Endothelial cell (in vitro differentiated cells): ENCODE measurements around the gene FGF11. TPM values are rescaled to one million over a fixed set of nuclear protein-coding genes. Genes with fewer than 3 reads are reported as not detected.
A peak's percentile ranks its signal among the peaks of the same experiment; 100 is the strongest.

Experiments
- DNase-seq: peaks from one replicate; pipeline ENCODE4 v3.0.0; 2021; ENCODE audit warnings: low spot score
- H3K27ac Mint-ChIP-seq: one replicate; pipeline ENCODE4 v1.8.0; 2021; ENCODE audit warnings: mixed read lengths, inconsistent platforms; ENCODE audit not compliant: unreplicated experiment
- H3K27me3 Mint-ChIP-seq: one replicate; pipeline ENCODE4 v1.8.0; 2021; ENCODE audit warnings: mild to moderate bottlenecking, moderate library complexity, mixed read lengths, inconsistent platforms; ENCODE audit not compliant: unreplicated experiment
- H3K36me3 Mint-ChIP-seq: one replicate; pipeline ENCODE4 v1.8.0; 2021; ENCODE audit warnings: mild to moderate bottlenecking, low read depth, mixed read lengths, inconsistent platforms; ENCODE audit not compliant: unreplicated experiment
- H3K4me1 Mint-ChIP-seq: one replicate; pipeline ENCODE4 v1.8.0; 2021; ENCODE audit warnings: mild to moderate bottlenecking, mixed read lengths, inconsistent platforms; ENCODE audit not compliant: unreplicated experiment
- H3K4me3 Mint-ChIP-seq: one replicate; pipeline ENCODE4 v1.8.0; 2021; ENCODE audit warnings: mild to moderate bottlenecking, mixed read lengths, inconsistent platforms; ENCODE audit not compliant: unreplicated experiment
- H3K9me3 Mint-ChIP-seq: one replicate; pipeline ENCODE4 v1.8.0; 2021; ENCODE audit warnings: mixed read lengths, inconsistent platforms; ENCODE audit not compliant: unreplicated experiment
- total RNA-seq: library from RNA; stranded (reverse); fragmentation: NEBNext Ultra II Directional; extraction: Animal tissue kit (Norgen Biotek cat#: 25700); gene quantifications from one replicate; pipeline ENCODE4 v1.2.1, GENCODE V29; 2021; ENCODE audit not compliant: unreplicated experiment
- TF ChIP-seq, protein P1 (sequence below): fragments of 200-600 bp; sonication (generic); IDR thresholded peaks from one replicate; pipeline ENCODE4 v1.5.0; 2021; ENCODE audit warnings: antibody characterized with exemption; ENCODE audit not compliant: unreplicated experiment

The FGF11 gene
- total RNA-seq, 1 donor from 2014 or later, result 19.7 TPM

DNA sequence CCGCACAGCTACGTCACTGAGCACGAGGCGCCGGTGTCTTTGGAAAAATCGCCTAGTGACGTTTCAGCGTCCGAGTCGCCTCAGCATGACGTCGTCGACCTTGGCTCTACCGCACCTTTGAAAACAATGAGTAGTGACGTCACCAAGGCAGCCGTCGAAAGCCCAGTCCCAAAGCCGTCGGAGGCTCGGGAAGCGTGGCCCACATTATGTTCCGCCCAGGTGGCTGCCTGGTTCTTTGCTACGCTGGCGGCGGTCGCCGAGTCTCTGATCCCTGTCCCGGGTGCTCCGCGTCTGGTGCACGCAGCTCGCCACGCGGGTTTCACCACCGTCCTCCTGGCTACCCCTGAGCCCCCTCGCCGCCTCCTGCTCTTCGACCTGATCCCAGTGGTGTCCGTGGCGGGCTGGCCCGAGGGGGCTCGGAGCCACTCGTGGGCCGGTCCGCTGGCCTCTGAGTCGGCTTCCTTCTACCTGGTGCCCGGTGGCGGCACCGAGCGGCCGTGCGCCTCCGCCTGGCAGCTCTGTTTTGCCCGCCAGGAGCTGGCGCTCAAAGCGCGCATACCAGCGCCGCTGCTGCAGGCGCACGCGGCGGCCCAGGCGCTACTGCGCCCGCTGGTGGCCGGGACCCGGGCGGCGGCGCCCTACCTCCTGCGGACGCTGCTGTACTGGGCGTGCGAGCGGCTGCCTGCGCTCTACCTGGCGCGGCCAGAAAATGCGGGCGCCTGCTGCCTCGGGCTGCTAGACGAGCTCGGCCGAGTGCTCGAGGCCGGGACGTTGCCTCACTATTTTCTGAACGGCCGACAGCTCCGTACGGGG lies 2.5 kb upstream of the FGF11 start:
- H3K4me1 Mint-ChIP-seq, result peaks cover 30% of the 10 kb centered on the region
- peak; percentile 87 for DNase-seq
- peak overlapping the region; percentile 30 for H3K27ac Mint-ChIP-seq
- TF ChIP-seq, protein P1, sequence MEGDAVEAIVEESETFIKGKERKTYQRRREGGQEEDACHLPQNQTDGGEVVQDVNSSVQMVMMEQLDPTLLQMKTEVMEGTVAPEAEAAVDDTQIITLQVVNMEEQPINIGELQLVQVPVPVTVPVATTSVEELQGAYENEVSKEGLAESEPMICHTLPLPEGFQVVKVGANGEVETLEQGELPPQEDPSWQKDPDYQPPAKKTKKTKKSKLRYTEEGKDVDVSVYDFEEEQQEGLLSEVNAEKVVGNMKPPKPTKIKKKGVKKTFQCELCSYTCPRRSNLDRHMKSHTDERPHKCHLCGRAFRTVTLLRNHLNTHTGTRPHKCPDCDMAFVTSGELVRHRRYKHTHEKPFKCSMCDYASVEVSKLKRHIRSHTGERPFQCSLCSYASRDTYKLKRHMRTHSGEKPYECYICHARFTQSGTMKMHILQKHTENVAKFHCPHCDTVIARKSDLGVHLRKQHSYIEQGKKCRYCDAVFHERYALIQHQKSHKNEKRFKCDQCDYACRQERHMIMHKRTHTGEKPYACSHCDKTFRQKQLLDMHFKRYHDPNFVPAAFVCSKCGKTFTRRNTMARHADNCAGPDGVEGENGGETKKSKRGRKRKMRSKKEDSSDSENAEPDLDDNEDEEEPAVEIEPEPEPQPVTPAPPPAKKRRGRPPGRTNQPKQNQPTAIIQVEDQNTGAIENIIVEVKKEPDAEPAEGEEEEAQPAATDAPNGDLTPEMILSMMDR, result peak; percentile 37
- H3K4me3 Mint-ChIP-seq, result peak overlapping the region; percentile 90
- H3K36me3 Mint-ChIP-seq, result no peaks in the 10 kb centered on the region
- no peaks in the 10 kb centered on the region for H3K9me3 Mint-ChIP-seq
- H3K27me3 Mint-ChIP-seq, result peaks cover 21% of the 10 kb centered on the region

DNA sequence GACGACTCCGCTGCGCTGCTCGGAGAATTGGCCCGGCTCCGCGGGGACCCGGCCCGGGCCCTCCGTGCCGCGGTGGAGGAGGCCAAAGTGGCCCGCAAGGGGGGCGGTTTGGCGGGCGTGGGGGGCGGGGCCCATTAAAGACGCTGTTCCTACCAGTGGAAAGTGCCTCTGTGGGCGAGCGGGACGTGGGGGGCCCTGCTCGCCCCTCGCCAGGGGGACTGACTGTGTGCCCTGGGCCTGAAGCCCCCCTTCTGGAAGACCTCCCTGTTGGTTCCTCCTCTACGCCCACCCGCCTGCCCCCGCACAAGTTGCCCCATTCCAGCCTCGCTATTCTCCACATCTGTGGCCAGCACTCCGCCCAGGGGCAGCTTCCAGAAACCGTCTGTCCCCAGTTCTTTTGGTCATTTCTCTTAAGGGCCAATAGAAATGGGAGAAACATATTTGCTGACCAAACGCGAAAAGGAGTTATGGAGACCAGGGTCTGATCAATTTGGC lies 1.9 kb upstream of the FGF11 start:
- DNase-seq, result no peak
- peaks cover 35% of the 10 kb centered on the region for H3K4me1 Mint-ChIP-seq
- peak overlapping the region; percentile 89 for H3K4me3 Mint-ChIP-seq
- TF ChIP-seq, protein P1, result no peak
- H3K27me3 Mint-ChIP-seq, result peaks cover 24% of the 10 kb centered on the region
- no peaks in the 10 kb centered on the region for H3K9me3 Mint-ChIP-seq
- H3K27ac Mint-ChIP-seq, result peak overlapping the region; percentile 26
- H3K36me3 Mint-ChIP-seq, result no peaks in the 10 kb centered on the region

DNA sequence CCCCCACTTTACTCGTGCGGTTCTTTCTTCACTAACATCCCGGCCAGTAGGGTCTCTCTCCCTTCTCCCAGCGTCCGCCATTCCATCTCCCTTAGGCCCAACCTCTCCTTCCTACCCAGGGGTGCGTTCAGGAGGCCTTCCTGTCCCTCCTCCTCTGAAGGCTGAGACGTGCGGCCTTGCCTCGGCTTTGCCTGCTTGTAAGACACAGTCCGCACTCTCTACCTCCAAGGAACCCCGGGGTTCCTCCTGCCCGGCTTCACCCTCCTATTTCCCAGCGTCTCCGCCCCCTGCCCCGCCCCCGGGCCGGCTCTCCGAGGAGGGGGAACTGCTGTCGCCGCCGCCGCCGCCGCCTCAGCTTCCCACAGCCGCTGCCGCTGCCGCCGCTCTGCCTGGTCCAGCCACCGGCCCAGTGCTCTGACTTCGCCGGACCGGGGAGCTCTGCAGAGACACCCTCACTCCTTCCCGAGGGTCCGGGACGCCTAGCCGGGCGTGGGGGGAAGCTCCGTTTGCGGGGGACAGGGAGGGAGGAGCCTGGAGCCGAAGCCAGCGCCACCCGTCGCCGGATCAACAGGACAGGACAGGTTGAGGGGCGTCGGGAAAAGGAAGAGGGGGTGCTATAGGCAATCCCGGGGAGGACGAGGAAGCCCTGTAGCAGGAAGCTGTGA lies 1.2 kb upstream of the FGF11 start:
- H3K4me1 Mint-ChIP-seq, result peaks cover 36% of the 10 kb centered on the region
- peak; percentile 68 for DNase-seq
- H3K9me3 Mint-ChIP-seq, result no peaks in the 10 kb centered on the region
- peak overlapping the region; percentile 89 for H3K4me3 Mint-ChIP-seq
- H3K27ac Mint-ChIP-seq, result peak overlapping the region; percentile 55
- TF ChIP-seq, protein P1, result no peak
- peaks cover 26% of the 10 kb centered on the region for H3K27me3 Mint-ChIP-seq
- H3K36me3 Mint-ChIP-seq, result no peaks in the 10 kb centered on the region

DNA sequence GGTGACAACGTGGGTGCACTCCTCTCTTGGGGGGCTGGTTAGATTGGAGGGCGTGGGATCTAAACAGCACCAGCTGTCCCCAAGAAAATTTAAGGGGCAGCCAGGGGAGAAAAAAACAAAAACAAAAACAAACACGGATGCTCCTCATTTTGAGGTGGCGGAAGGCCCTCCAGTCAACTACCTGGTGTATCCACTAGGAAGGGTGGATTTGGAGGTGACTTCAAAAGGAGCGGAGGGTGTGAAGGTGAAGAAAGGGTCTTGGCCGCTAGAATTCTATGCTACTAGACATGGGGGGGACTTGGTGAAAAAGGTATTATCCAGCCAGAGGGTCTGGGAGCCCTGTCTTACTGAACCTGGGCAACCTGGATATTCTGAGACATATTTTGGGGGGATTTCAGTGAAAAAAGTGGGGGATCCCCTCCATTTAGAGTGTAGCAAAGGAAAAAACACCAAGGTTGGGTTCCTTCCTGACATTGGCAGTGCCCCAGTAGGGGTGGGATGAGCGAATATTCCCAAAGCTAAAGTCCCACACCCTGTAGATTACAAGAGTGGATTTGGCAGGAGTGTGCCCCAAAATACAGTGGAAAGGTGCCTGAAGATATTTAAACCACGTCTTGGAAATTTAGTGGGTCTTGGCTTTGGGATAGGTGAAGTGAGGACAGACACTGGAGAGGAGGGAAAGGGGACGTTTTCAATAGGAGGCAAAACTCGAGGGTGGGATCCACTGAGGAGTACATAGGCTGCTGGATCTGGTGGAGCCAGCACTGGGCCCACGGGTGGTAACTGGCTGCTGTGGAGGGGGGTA lies 454 bp upstream of the FGF11 start:
- peak overlapping the region; percentile 55 for H3K27ac Mint-ChIP-seq
- peaks cover 28% of the 10 kb centered on the region for H3K27me3 Mint-ChIP-seq
- H3K4me3 Mint-ChIP-seq, result peak overlapping the region; percentile 86
- no peak for DNase-seq
- no peaks in the 10 kb centered on the region for H3K9me3 Mint-ChIP-seq
- peaks cover 38% of the 10 kb centered on the region for H3K4me1 Mint-ChIP-seq
- H3K36me3 Mint-ChIP-seq, result no peaks in the 10 kb centered on the region
- TF ChIP-seq, protein P1, result no peak
